Parathyroid adenoma (tissue), 2 donors: ENCODE results near the gene CSTPP1.

Experiments
- H2AFZ ChIP-seq: fragments of 300-600 bp; sonication (generic); one replicate; pipeline ENCODE4 v1.7.0; 2017; ENCODE audit warnings: antibody characterized with exemption, mild to moderate bottlenecking
- H3K27ac ChIP-seq: fragments of 300-600 bp; sonication (generic); one replicate; pipeline ENCODE4 v1.7.0; 2017
- H3K27me3 ChIP-seq: fragments of 300-600 bp; sonication (generic); one replicate; pipeline ENCODE4 v1.7.0; 2017; ENCODE audit warnings: low read length; ENCODE audit not compliant: control insufficient read depth, insufficient read depth
- H3K36me3 ChIP-seq: fragments of 300-600 bp; sonication (generic); one replicate; pipeline ENCODE4 v1.7.0; 2017; ENCODE audit warnings: low read length; ENCODE audit not compliant: control insufficient read depth, insufficient read depth
- H3K4me1 ChIP-seq: fragments of 300-600 bp; sonication (generic); one replicate; pipeline ENCODE4 v1.7.0; 2017; ENCODE audit warnings: control low read depth
- H3K4me2 ChIP-seq: fragments of 300-600 bp; sonication (generic); one replicate; pipeline ENCODE4 v1.7.0; 2017; ENCODE audit warnings: low read length
- H3K4me3 ChIP-seq: fragments of 300-600 bp; sonication (generic); one replicate; pipeline ENCODE4 v1.7.0; 2017; ENCODE audit warnings: low read depth, low read length
- H3K79me2 ChIP-seq: fragments of 300-600 bp; sonication (generic); one replicate; pipeline ENCODE4 v1.7.0; 2017; ENCODE audit warnings: control low read depth
- H3K9ac ChIP-seq: fragments of 300-600 bp; sonication (generic); one replicate; pipeline ENCODE4 v1.7.0; 2017; ENCODE audit warnings: mild to moderate bottlenecking
- H3K9me3 ChIP-seq: fragments of 300-600 bp; sonication (generic); one replicate; pipeline ENCODE4 v1.7.0; 2017; ENCODE audit warnings: low read length; ENCODE audit not compliant: control insufficient read depth
- TF ChIP-seq, protein P1 (sequence below): fragments of 300-600 bp; sonication (generic); IDR thresholded peaks from one replicate; pipeline ENCODE4 v1.7.0; 2017; ENCODE audit warnings: antibody characterized with exemption, mild to moderate bottlenecking
- donor health status: primary hyperparathyroidism.

The CSTPP1 gene

DNA sequence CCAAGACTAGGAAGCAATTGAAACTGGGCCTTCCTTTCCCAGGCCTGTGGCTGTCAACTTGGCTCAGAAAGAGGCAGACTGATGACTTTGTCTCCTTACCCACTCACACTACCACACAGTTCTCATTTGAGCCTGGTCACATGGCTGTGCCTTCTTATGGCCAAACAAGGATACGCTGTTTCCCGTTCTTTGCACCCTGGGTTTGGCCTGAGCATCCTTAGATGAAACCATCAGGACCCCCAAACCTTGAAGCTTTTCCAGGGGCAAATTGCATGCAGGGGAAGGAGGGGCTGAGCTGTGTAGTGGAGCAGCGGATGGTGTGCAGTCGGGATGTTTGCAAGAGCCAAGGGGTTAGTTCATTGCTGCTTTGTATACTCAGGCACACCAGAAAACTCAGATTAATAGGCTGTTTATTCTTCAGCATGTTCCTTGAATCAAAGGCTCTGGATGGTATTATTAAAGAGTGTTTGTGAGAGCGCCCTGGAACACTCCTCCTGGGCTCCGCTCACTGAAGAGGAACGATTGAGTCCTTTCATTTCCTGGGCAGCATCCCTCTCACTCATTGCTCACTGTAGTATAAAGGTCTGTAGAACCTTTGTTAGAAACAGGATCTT lies 170.3 kb downstream of the CSTPP1 start:
- no peak overlapping the region for H3K4me3 ChIP-seq
- no peaks in the 10 kb centered on the region for H3K4me1 ChIP-seq
- H3K4me2 ChIP-seq: no peak overlapping the region
- TF ChIP-seq, protein P1, sequence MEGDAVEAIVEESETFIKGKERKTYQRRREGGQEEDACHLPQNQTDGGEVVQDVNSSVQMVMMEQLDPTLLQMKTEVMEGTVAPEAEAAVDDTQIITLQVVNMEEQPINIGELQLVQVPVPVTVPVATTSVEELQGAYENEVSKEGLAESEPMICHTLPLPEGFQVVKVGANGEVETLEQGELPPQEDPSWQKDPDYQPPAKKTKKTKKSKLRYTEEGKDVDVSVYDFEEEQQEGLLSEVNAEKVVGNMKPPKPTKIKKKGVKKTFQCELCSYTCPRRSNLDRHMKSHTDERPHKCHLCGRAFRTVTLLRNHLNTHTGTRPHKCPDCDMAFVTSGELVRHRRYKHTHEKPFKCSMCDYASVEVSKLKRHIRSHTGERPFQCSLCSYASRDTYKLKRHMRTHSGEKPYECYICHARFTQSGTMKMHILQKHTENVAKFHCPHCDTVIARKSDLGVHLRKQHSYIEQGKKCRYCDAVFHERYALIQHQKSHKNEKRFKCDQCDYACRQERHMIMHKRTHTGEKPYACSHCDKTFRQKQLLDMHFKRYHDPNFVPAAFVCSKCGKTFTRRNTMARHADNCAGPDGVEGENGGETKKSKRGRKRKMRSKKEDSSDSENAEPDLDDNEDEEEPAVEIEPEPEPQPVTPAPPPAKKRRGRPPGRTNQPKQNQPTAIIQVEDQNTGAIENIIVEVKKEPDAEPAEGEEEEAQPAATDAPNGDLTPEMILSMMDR: no peak
- H3K36me3 ChIP-seq: no peaks in the 10 kb centered on the region
- H3K27me3 ChIP-seq: no peaks in the 10 kb centered on the region
- no peak overlapping the region for H3K27ac ChIP-seq
- H3K9ac ChIP-seq: no peak overlapping the region
- H3K9me3 ChIP-seq: no peaks in the 10 kb centered on the region
- no peak overlapping the region for H2AFZ ChIP-seq
- H3K79me2 ChIP-seq: no peaks in the 10 kb centered on the region

DNA sequence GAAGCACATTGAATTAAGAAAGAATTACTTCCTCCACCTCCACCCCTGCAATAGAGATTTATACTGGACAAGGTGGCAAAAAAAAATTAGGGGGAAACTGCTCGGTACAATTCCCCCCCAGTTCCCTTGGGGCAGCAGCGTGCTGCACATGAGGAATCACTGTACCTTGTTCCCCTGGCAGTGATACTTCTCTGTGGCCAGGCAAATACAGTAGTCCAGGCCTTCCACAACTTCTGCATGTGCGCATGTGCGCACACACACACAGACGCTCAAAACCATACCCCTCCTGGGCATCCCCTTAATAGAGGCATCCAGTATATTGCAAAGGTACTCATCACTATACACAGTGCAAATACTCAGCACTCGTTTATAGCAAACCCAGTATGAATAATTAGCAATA lies 171.2 kb downstream of the CSTPP1 start:
- no peak overlapping the region for H3K27ac ChIP-seq
- TF ChIP-seq, protein P1: no peak
- no peaks in the 10 kb centered on the region for H3K27me3 ChIP-seq
- no peak overlapping the region for H3K4me2 ChIP-seq
- no peak overlapping the region for H2AFZ ChIP-seq
- H3K9me3 ChIP-seq: no peaks in the 10 kb centered on the region
- H3K36me3 ChIP-seq: no peaks in the 10 kb centered on the region
- H3K9ac ChIP-seq: no peak overlapping the region
- H3K4me1 ChIP-seq: no peaks in the 10 kb centered on the region
- H3K4me3 ChIP-seq: no peak overlapping the region
- H3K79me2 ChIP-seq: no peaks in the 10 kb centered on the region

- no peak overlapping the region for H3K4me3 ChIP-seq
- TF ChIP-seq, protein P1: no peak
- H3K9ac ChIP-seq: no peak overlapping the region
- H2AFZ ChIP-seq: no peak overlapping the region
- no peaks in the 10 kb centered on the region for H3K36me3 ChIP-seq
- H3K4me2 ChIP-seq: no peak overlapping the region
- no peaks in the 10 kb centered on the region for H3K4me1 ChIP-seq
- H3K27me3 ChIP-seq: no peaks in the 10 kb centered on the region
- H3K9me3 ChIP-seq: no peaks in the 10 kb centered on the region
- H3K27ac ChIP-seq: no peak overlapping the region
- H3K79me2 ChIP-seq: no peaks in the 10 kb centered on the region
These were observed 171.7 kb downstream of the CSTPP1 start for GRCh38 chr11:47108214-47108613.

DNA sequence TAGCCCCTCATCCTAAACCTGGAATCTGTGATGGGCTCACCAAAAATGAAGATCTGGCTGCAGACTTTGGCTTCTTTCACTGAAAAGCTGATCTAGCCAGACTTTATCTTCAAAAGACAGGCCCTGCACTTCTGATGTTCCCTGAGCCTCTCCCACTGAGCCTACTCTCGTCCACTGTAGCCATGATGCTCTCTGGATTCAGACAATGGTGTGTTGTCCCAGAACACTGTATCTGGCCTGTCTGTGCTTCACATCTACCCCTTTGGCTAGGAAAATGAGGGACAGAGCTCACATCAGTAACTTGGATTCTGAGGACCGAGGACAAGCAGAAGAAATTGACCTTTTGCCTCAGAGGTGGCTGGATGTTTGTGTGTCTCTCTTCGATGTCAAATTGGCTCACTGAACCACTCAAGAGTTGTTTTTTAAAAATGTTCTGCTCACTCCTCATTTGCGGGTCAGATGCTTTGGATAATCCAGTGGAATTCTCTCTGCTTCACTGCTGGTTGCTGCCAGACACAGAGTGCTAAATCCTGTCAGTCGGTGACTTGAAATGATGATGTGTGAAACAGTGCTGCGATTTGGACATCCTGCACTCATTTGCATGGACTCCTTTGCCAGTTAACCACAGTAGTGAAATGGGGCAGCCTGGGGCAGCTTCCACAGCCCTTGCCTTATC lies 172.6 kb downstream of the CSTPP1 start:
- no peaks in the 10 kb centered on the region for H3K79me2 ChIP-seq
- no peak overlapping the region for H3K27ac ChIP-seq
- no peak overlapping the region for H3K4me2 ChIP-seq
- TF ChIP-seq, protein P1: no peak
- H3K4me3 ChIP-seq: no peak overlapping the region
- H3K27me3 ChIP-seq: no peaks in the 10 kb centered on the region
- H3K9me3 ChIP-seq: no peaks in the 10 kb centered on the region
- no peaks in the 10 kb centered on the region for H3K4me1 ChIP-seq
- H3K9ac ChIP-seq: no peak overlapping the region
- H2AFZ ChIP-seq: no peak overlapping the region
- no peaks in the 10 kb centered on the region for H3K36me3 ChIP-seq
